Right lobe of liver (tissue), 6 donors: ENCODE data around the gene E2F8. TPM values are rescaled to one million over a fixed set of nuclear protein-coding genes. Genes with fewer than 3 reads are reported as not detected.

Source experiments
- ATAC-seq, 4 donors: fragments of 200-7000 bp; cut with Tn5 transposase; one replicate each; pipeline ENCODE4 v1.9.1; 2020; ENCODE audit warnings: mild to moderate bottlenecking in 4 of 4, moderate library complexity in 4 of 4
- DNase-seq, 3 donors: peaks; one replicate each; pipeline ENCODE4 v3.0.0-alpha.2; 2020
- H3K27ac ChIP-seq, 3 donors: fragments of 200-600 bp; one replicate each; pipeline ENCODE4 v1.8.0; 2022
- H3K27me3 ChIP-seq, 2 donors: fragments of 200-600 bp; one replicate each; pipeline ENCODE4 v1.8.0; 2022
- H3K36me3 ChIP-seq, 4 donors: fragments of 200-600 bp; sonication (generic) in 1 of 4; one replicate each; pipeline versions ENCODE4 v1.5.1 to v1.8.0; 2017 to 2022; ENCODE audit warnings: control low read depth in 1 of 4
- H3K4me1 ChIP-seq, 4 donors: fragments of 200-600 bp; sonication (generic) in 1 of 4; one replicate each; pipeline versions ENCODE4 v1.5.1 to v1.8.0; 2017 to 2022; ENCODE audit warnings: control low read depth in 1 of 4
- H3K4me3 ChIP-seq, 3 donors: fragments of 200-600 bp; one replicate each; pipeline ENCODE4 v1.8.0; 2022
- H3K9me3 ChIP-seq, 4 donors: fragments of 200-600 bp; sonication (generic) in 1 of 4; one replicate each; pipeline versions ENCODE4 v1.5.1 to v1.8.0; 2017 to 2022; ENCODE audit warnings: control low read depth in 1 of 4
- POLR2A ChIP-seq: fragments of 450-650 bp; IDR thresholded peaks from one replicate; pipeline ENCODE4 v1.6.1; 2017; ENCODE audit warnings: antibody characterized with exemption, mild to moderate bottlenecking
- WGBS: methylation state at CpG from one replicate; pipeline ENCODE4 v1.1.6; 2018; ENCODE audit warnings: low coverage, low lambda C conversion rate; ENCODE audit not compliant: insufficient coverage; ENCODE audit errors: missing lambda C conversion rate; 5-methylcytosine and 5-hydroxymethylcytosine counted together
- intact Hi-C, 2 donors: fragments of 100-400 bp; cut with DNase I; formaldehyde crosslinking; loops; one replicate each; pipeline versions ENCODE4 v1.11.2 to v1.14.1; 2022
- total RNA-seq, 6 experiments: library from RNA; depleted of rRNA in 2 of 6; stranded (reverse); fragments of >200 nt in 2 of 6; fragmentation: NEBNext Ultra II Directional in 3 of 6; extraction: Animal tissue kit (Norgen Biotek cat#: 25700) in 3 of 6; gene quantifications; one replicate each; pipeline versions ENCODE4 v1.1.0 to v1.2.4, GENCODE V29; 2016 to 2023
- TF ChIP-seq, protein P1 (sequence below), 4 donors: fragments of 200-600 bp in 3 of 4; fragments of 450-650 bp in 1 of 4; IDR thresholded peaks; one replicate each; pipeline versions ENCODE4 v1.5.1 to v1.8.0; 2016 to 2022; ENCODE audit warnings: antibody characterized with exemption in 4 of 4, mild to moderate bottlenecking in 2 of 4
- donor health status: DM: no; HTN: yes; CAD: no.
- donor health status: DM: no; HTN: no; CAD: no.
- donor health status: DM: no; HTN: no; CAD: no.
- donor health status: DM: no; HTN: yes; CAD: no.
- donor health status: DM: no; HTN: yes; CAD: no.

Gene E2F8
- total RNA-seq, 6 experiments from 2014 or later, result 0.19 to 2.0 (median 0.49) TPM; not detected in 1

DNA sequence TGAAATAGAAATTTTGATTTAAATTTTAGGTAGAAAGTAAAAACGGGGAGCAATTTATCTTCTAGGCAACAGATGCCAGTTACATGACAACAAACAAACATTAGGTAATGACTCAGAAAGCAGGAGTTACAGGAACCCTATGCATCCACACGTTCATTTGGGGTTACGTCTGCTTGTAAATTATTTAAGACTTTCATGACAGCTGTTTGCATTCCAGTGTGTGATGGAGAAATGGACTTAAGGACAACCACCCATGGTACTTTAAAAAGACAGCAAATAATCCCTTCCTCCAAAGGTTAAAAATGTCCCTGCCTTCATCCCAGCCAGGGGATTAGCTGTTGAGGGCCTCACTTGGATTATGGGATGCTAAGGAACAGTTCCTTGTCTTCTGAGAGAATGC lies 11.8 kb downstream of the E2F8 start:
- Histone ChIP-seq H3K27ac (no peak overlapping the region), H3K27me3 (no peaks in the 10 kb centered on the region), H3K36me3 (no peaks in the 10 kb centered on the region), H3K4me3 (no peak overlapping the region), H3K4me1 (no peaks in the 10 kb centered on the region), H3K9me3 (no peaks in the 10 kb centered on the region)
- ATAC-seq (no peak), DNase-seq (no peak)
- intact Hi-C loops, result no loop called here
- 77% methylated on average over 3 of the region's 3 CpGs for WGBS
- TF ChIP-seq POLR2A, result no peak
- TF ChIP-seq, protein P1, sequence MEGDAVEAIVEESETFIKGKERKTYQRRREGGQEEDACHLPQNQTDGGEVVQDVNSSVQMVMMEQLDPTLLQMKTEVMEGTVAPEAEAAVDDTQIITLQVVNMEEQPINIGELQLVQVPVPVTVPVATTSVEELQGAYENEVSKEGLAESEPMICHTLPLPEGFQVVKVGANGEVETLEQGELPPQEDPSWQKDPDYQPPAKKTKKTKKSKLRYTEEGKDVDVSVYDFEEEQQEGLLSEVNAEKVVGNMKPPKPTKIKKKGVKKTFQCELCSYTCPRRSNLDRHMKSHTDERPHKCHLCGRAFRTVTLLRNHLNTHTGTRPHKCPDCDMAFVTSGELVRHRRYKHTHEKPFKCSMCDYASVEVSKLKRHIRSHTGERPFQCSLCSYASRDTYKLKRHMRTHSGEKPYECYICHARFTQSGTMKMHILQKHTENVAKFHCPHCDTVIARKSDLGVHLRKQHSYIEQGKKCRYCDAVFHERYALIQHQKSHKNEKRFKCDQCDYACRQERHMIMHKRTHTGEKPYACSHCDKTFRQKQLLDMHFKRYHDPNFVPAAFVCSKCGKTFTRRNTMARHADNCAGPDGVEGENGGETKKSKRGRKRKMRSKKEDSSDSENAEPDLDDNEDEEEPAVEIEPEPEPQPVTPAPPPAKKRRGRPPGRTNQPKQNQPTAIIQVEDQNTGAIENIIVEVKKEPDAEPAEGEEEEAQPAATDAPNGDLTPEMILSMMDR (IDR thresholded peaks at IDR 0.05), result no peak

DNA sequence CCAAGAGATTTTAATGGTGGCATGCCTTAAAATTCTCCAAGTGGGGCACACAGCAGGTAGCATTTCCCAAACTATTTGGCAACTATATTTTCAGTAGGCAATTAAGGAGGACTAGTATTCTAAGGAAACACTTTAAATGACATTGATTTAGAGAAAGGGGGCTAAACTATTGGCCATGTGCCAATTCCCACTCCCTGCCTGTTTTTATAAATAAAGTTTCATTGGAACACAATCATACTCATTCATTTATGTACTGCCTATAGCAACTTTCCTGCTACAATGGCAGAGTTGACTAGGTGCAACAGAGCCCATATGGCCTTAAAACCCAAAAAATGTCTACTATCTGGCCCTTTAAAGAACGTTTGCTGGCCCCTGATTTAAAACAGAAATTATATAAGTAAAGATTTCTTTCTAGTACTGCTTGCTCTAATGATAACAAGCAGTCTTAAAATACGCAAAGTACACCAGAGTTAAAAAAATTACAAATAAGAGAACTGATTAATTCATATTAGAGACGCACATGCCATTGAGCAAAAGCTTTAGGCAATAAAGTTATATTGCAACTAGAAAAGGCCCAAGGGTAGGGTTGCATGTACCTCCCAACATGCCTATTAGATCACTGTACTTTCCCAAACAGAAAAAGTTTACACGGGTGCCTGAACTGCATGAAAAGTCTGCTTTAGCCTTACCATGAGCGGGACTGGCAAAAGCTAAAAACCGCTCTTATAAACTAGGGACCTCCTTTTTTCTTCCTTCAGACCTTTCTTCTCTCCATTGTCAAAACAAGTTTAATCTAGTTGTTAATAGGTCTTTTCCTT lies 14.2 kb downstream of the E2F8 start:
- H3K4me3 ChIP-seq, result no peak overlapping the region
- DNase-seq, result no peak
- no peaks in the 10 kb centered on the region for H3K27me3 ChIP-seq
- no peaks in the 10 kb centered on the region for H3K9me3 ChIP-seq
- 87% methylated on average over 6 of the region's 6 CpGs for WGBS
- H3K27ac ChIP-seq, result no peak overlapping the region
- H3K4me1 ChIP-seq, result no peaks in the 10 kb centered on the region
- TF ChIP-seq POLR2A, result no peak
- no peak for ATAC-seq
- no peaks in the 10 kb centered on the region for H3K36me3 ChIP-seq
- intact Hi-C loops, result no loop called here

DNA sequence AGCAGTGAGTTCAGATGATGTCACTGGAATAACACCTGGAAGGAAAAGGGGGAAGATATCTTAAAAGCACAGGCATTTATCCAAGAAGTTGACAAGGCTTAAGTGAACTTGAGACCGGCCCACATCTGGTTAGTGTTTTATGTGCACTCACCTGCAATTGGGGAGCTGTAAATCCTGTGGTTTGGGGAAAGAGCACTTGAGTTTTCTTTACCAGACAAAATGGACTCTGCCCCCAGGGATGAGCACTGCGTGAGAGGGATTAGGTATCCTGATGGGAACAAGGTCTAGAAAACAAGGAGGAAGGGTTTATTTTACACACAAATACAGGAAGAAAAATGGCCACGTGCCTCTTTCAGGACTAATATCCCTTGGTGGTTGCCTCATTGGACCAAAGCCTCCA lies 15.2 kb downstream of the E2F8 start:
- Histone ChIP-seq H3K27ac (no peak overlapping the region), H3K4me3 (no peak overlapping the region), H3K9me3 (no peaks in the 10 kb centered on the region), H3K27me3 (no peaks in the 10 kb centered on the region), H3K4me1 (no peaks in the 10 kb centered on the region), H3K36me3 (no peaks in the 10 kb centered on the region)
- intact Hi-C loops, result no loop called here
- TF ChIP-seq, protein P1 (IDR thresholded peaks at IDR 0.05), result no peak
- no peak for TF ChIP-seq POLR2A
- ATAC-seq (no peak), DNase-seq (no peak)
- WGBS, result 96% methylated on average over 3 of the region's 3 CpGs

DNA sequence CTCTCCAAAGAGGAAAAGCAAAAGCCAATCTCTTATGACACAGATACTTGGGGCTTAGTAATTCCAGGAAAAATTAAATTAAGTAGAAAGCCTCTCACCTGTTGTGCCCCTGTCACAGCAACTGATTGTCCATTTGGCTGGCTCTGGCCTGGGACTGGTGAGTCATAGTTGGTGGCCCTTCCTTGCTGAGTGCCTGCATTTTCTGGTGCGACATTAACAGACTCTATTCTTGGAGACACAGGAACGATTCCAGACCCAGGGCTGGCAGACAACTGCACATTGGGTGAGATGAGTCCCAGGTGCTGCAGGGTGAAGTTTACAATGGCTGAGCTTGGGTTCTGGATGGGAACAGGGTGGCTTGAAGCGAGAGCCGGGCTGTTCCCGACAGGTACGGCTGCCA lies 15.6 kb downstream of the E2F8 start:
- Histone ChIP-seq H3K9me3 (no peaks in the 10 kb centered on the region), H3K27ac (no peak overlapping the region), H3K36me3 (no peaks in the 10 kb centered on the region), H3K4me3 (no peak overlapping the region), H3K4me1 (no peaks in the 10 kb centered on the region), H3K27me3 (no peaks in the 10 kb centered on the region)
- no peak for DNase-seq
- intact Hi-C loops, result no loop called here
- no peak for TF ChIP-seq POLR2A
- TF ChIP-seq, protein P1 (IDR thresholded peaks at IDR 0.05), result no peak
- ATAC-seq, result no peak
- 94% methylated on average over 4 of the region's 6 CpGs for WGBS

DNA sequence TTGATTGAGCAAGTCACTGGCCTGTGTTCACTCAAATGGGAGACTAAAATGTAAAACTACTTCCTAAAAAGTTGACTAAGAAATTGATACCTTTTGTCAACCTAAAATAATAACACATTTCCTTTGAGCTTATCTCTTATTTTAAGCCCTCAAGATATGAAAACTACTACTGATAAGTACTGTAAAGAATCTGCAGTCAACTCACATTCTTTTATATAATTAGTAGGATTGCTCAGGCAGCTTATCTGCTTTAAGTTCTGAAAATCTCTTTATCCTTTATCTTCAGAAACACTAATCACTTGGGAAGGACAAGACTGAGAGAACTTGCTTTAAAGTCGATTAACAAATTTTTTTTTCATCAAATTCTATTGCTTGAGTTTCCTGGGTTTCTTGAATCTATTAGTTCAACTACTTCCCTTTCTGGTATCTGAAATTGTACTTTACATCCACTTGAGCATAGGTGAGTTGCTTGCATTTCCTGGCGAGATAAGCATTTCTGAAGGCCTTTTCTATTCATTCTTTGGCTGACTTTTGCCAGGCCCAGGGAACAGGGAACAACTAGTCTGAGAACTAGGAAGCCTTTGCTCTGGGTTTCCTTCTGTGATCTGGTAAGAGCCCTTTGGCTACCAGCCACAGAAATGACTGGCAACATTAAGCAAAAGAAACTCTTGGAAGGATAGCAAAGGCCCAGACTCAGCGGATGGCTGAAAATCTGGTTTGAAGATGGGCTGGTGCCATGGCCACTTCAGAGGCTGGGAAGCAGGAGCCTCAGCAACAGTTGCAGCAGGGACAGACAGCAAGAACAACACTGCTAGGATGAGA lies 19.6 kb downstream of the E2F8 start:
- DNase-seq (no peak), ATAC-seq (no peak)
- TF ChIP-seq POLR2A, result no peak
- TF ChIP-seq, protein P1 (IDR thresholded peaks at IDR 0.05), result no peak
- intact Hi-C loops, result no loop called here
- Histone ChIP-seq H3K4me3 (no peak overlapping the region), H3K9me3 (no peaks in the 10 kb centered on the region), H3K27me3 (no peaks in the 10 kb centered on the region), H3K4me1 (no peaks in the 10 kb centered on the region), H3K36me3 (no peaks in the 10 kb centered on the region), H3K27ac (no peak overlapping the region)
- 60% methylated on average over 2 of the region's 3 CpGs for WGBS
